Motor neuron (in vitro differentiated cells): ENCODE measurements around the gene PAOX. TPM values are rescaled to one million over a fixed set of nuclear protein-coding genes. Genes with fewer than 3 reads are reported as not detected.

Experiments used
- ATAC-seq, 8 experiments: fragments of 200-7000 bp; cut with Tn5 transposase; replicated peaks in 6 of 8; 2 replicates each; pipeline ENCODE4 v1.8.0; 2021; ENCODE audit warnings: mild to moderate bottlenecking in 8 of 8, moderate library complexity in 8 of 8
- H3K27ac ChIP-seq, 2 donors: fragments of 250-450 bp; sonication (Bioruptor Pico); 2 replicates each; pipeline ENCODE4 v1.9.0; 2021; ENCODE audit warnings: antibody characterized with exemption in 2 of 2, mild to moderate bottlenecking in 2 of 2, moderate library complexity in 1 of 2
- H3K4me1 ChIP-seq, 2 donors: fragments of 250-450 bp; sonication (Bioruptor Pico); replicated peaks in 1 of 2; 2 replicates each; pipeline ENCODE4 v1.6.1; 2021; ENCODE audit warnings: antibody characterized with exemption in 2 of 2, mild to moderate bottlenecking in 2 of 2, moderate library complexity in 1 of 2
- H3K4me3 ChIP-seq, 5 donors: fragments of 250-450 bp; sonication (Bioruptor Pico); 2 replicates each; pipeline ENCODE4 v1.9.0; 2021; ENCODE audit warnings: antibody characterized with exemption in 5 of 5, mild to moderate bottlenecking in 5 of 5, moderate library complexity in 4 of 5
- WGBS, 10 experiments: fragments of 450-650 bp; shearing (Covaris generic); methylation state at CpG; one replicate each; pipeline ENCODE4 v1.0.0; 2022; 5-methylcytosine and 5-hydroxymethylcytosine counted together
- in situ Hi-C, 9 experiments: fragments of 400-800 bp; cut with MboI; loops; one replicate each; pipeline ENCODE4 v1.15.0; 2021; ENCODE audit warnings: low sequenced_read_pairs in 9 of 9, low pct_unique_long_range_greater_than_20kb in 2 of 9; ENCODE audit not compliant: unreplicated experiment in 9 of 9
- total RNA-seq, 8 experiments: library from RNA; unstranded; fragments of 300-600 nt; gene quantifications; 2 replicates each; pipeline versions ENCODE4 v1.2.3 to v1.2.4, GENCODE V29; 2022

PAOX gene
- total RNA-seq, 8 experiments from 2014 or later: 1.1 to 5.1 (median 2.2) TPM

- WGBS, 10 experiments: 0 to 88% (median 54%) methylated on average over 1 to 10 of the region's 11 CpGs; no CpG with 5 or more reads in 3 of the 10 experiments
- no peak overlapping the region for H3K4me3 ChIP-seq
- H3K27ac ChIP-seq: no peak overlapping the region
- no peaks in the 10 kb centered on the region for H3K4me1 ChIP-seq
- in situ Hi-C loops: no loop called here
- ATAC-seq: peak in 3 of 8 experiments; percentile 54 to 72 (median 61)
Measured at GRCh38 chr10:133438711-133439273, 59.7 kb downstream of the PAOX start.

GRCh38 chr10:133439517-133440461, 60.7 kb downstream of the PAOX start:
- Histone ChIP-seq H3K27ac (no peak overlapping the region), H3K4me3 (no peak overlapping the region), H3K4me1 (no peaks in the 10 kb centered on the region)
- no peak for ATAC-seq
- in situ Hi-C loops: no loop called here
- WGBS, 10 experiments: 53 to 89% (median 72%) methylated on average over 3 to 20 of the region's 25 CpGs

- in situ Hi-C loops: no loop called here
- Histone ChIP-seq H3K27ac (no peak overlapping the region), H3K4me3 (no peak overlapping the region), H3K4me1 (no peaks in the 10 kb centered on the region)
- no peak for ATAC-seq
- 81 to 100% (median 89%) methylated on average over 1 to 9 of the region's 18 CpGs; no CpG with 5 or more reads in 5 of the 10 experiments for WGBS, 10 experiments
Measured at GRCh38 chr10:133440633-133441285, 61.7 kb downstream of the PAOX start.

Other genes starting within 250 kb of the PAOX start
- 10 to 100 TPM in 1 of 8 experiments, 1 to 10 TPM in 4, under 1 TPM in 3; 0.15 to 14.6 (median 4.2) TPM for gene KNDC1, start 219.0 kb upstream of the PAOX start, total RNA-seq
- gene UTF1, start 149.0 kb upstream of the PAOX start, total RNA-seq: under 1 TPM in 3 of 8 experiments, not detected in 5; 0.18 to 0.38 (median 0.24) TPM
- gene VENTX, start 141.4 kb upstream of the PAOX start, total RNA-seq: under 1 TPM in 4 of 8 experiments, not detected in 4; 0.10 to 0.62 (median 0.20) TPM
- 1 to 10 TPM in 5 of 8 experiments, under 1 TPM in 3; 0.66 to 2.2 (median 1.2) TPM for gene ADAM8, start 102.4 kb upstream of the PAOX start, total RNA-seq
- gene TUBGCP2, start 70.4 kb upstream of the PAOX start, total RNA-seq: 10 to 100 TPM; 28.4 to 50.5 (median 37.4) TPM
- gene ZNF511, start 70.3 kb upstream of the PAOX start, total RNA-seq: 10 to 100 TPM; 10.5 to 43.7 (median 23.3) TPM
- 10 to 100 TPM in 3 of 8 experiments, 1 to 10 TPM in 3, under 1 TPM in 2; 0.31 to 14.9 (median 6.6) TPM for gene CALY, start 42.4 kb upstream of the PAOX start, total RNA-seq
- under 1 TPM in 2 of 8 experiments, not detected in 6; 0.22 to 0.41 TPM for gene PRAP1, start 31.9 kb upstream of the PAOX start, total RNA-seq
- 10 to 100 TPM in 5 of 8 experiments, 1 to 10 TPM in 3; 3.3 to 50.5 (median 14.4) TPM for gene FUOM, start 21.2 kb upstream of the PAOX start, total RNA-seq
- 100 to 1,000 TPM in 2 of 8 experiments, 10 to 100 TPM in 6; 48.7 to 117 (median 85.1) TPM for gene ECHS1, start 5.9 kb upstream of the PAOX start, total RNA-seq
- gene MTG1, start 14.9 kb downstream of the PAOX start, total RNA-seq: 10 to 100 TPM; 11.9 to 68.6 (median 27.9) TPM
- 1 to 10 TPM; 2.2 to 8.8 (median 3.4) TPM for gene SPRN, start 45.4 kb downstream of the PAOX start, total RNA-seq
- 1 to 10 TPM in 5 of 8 experiments, under 1 TPM in 3; 0.43 to 6.3 (median 1.2) TPM for gene SCART1, start 74.7 kb downstream of the PAOX start, total RNA-seq
- 1 to 10 TPM in 5 of 8 experiments, under 1 TPM in 3; 0.33 to 2.7 (median 1.3) TPM for gene CYP2E1, start 148.1 kb downstream of the PAOX start, total RNA-seq
- gene SYCE1, start 186.3 kb downstream of the PAOX start, total RNA-seq: 1 to 10 TPM in 2 of 8 experiments, under 1 TPM in 5, not detected in 1; 0.14 to 1.4 (median 0.45) TPM
- gene FRG2B, start 247.5 kb downstream of the PAOX start, total RNA-seq: under 1 TPM in 1 of 8 experiments, not detected in 7; 0.33 TPM